Stimulated activated CD4-positive, alpha-beta T cell treated with anti-CD3 and anti-CD28 coated beads, TNF-alpha, amount 100 ng/mL, for 48 hours (primary cell): ENCODE results near the gene TMEM250.

Experiments
- DNase-seq, 3 donors: peaks; one replicate each; pipeline ENCODE4 v3.0.0-alpha.2; 2020; ENCODE audit warnings: low read depth in 3 of 3

The TMEM250 gene

GRCh38 chr9:136082496-136083361, 35.9 kb downstream of the TMEM250 start:
- DNase-seq = no peak

DNA sequence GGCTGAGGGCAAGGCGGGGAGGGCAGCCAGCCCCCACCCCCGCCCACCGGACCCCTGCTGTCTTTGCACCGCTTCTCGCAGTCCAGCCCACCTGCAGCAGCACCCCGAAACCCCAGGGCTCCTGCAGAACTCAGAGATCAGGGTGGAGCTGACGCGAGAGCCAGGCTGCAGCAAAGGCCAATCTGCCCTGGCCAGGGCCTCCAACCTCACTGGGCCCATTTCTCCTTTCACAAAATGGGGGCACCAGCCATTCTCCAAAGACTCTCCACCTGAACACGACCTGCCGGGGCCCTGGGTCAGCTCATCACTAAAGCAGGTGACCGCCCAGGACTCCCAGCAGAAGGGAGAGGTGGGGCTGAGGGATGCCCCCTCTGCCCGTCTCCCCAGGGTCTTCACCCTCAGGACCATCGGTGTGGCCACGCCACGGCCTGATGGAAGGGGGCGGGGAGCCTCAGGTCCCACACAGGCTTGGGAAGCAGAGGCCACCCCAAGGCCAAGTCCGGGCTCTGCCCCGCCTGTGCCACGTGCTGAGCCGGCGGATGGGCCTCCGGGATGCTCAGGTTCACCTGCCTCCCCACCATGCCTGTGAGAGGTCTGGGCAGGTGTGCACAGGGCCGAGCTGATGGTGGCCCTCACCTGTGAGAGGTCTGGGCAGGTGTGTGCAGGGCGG, 36.7 kb downstream of the TMEM250 start:
- DNase-seq = no peak

DNA sequence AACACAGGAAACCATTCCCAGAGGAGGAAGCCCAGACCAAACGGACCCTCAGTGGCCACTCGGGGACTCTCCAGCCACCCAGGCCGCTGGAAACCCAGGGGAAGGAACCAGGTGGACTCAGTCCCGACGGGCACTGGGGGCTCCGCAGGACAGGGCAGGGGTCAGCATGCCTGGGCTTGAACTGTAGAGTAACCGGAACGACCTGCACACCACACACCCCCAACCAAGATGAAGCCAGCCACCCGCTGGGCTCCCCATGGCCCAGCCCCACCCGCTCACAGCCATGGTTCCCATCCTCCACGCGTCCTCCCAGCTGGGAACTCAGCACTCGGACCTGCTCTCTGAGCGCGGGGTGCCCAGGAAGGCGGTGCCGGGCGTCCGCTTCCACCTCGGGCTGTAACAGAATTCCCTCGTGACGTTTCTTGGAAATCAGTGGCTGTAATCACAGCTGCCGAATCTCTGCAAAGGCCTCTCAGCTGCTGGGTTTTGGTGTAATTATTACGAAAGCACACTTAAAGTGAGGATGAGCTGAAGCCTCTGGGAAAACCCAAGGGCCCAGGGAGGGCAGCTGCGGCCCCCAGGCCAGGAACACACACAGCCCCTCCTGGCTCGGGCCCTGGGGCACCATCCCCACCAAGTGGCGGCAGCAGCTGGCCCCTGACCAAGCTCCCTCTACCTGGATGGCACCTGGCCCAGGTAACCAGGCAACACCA, 37.4 kb downstream of the TMEM250 start:
- no peak for DNase-seq

DNA sequence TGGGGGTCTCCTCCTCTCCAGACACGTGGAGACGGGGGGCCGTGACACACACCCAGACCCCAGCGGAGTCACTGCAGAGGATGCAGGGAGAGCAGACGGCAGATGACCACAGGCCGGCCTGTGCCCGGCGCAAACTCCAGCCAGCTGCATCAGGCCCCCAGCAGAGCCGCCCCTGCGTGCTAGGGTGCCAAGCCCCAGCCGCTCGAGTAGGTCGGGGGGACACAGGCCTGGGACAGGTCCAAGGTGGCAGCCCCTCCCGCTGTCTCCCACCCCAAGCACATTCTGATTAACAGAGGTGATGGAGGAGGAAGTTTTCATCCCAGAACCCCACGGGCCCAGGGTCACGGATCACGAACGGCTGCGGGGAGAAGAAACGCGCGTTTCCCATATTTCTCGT, 38.0 kb downstream of the TMEM250 start:
- DNase-seq = no peak

DNA sequence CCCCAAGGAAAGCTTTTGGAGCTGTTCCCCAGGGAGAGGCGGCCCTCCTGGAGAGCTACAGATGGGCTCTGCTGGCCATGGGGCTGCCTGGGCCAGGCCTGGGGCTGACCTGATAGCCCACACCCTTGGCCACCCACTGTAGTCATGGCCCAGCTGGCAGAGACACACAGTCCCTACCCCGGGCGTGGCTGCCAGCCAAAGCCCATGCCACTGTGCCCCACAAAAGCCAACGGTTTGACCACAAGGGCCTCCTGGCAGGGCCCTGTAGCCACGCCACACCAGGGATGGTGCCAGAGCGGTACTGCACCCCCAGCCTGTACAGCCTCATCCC, 38.8 kb downstream of the TMEM250 start:
- no peak for DNase-seq

DNA sequence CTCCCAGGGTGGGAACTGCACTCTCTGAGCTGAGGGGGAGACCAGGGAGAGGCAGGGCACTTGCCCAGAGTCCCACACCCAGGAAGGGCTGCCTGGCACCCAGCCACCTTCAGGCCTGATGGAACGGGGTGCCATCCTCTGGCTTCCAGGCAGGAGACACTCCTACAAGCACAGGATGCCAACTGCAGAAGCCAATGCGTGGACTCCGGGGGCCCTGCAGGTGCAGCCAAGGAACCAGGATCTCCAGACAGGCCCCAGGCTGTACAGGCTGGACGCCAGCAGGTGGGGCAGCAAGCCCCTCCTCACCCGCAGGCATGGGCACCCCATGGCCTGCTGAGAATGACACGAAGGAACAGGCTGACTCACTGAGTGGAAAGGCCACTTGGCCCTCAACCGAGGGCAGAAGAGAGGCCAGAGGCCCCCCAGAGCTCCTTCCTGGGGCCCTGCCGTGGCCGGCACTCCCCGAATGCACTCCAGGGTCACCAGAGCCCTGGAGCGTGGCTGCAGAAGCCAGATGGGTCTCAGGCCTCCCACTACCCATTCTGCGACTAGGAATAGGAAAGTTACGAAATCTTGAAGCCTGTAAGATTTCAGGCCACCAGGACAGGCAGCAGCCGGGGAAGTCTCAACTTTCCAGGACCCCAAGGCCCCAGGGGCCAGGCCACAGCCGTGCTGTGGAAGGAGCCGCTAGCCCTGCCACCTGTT, 39.3 kb downstream of the TMEM250 start:
- DNase-seq = no peak

GRCh38 chr9:136078498-136079011, 40.1 kb downstream of the TMEM250 start:
- DNase-seq = no peak

DNA sequence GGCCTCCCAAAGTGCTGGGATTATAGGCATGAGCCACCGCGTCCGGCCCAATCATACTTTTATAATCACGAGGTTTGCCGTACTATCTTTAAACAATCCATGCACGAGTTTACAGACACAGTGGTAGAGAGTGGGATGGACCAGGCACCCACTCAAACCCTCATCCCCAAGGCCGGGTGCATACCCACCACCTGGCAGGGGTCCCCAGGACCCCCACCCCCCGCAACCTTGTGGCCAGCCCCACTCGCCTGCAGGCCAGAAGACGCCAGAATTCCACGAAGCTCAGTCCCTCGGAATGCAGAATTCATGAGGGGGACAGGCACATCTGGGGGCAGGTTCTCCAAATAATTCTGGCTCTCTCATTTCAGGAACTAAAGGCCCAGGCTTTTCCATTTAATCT, 40.7 kb downstream of the TMEM250 start:
- no peak for DNase-seq

GRCh38 chr9:136077491-136077890, 41.2 kb downstream of the TMEM250 start:
- DNase-seq = no peak

DNA sequence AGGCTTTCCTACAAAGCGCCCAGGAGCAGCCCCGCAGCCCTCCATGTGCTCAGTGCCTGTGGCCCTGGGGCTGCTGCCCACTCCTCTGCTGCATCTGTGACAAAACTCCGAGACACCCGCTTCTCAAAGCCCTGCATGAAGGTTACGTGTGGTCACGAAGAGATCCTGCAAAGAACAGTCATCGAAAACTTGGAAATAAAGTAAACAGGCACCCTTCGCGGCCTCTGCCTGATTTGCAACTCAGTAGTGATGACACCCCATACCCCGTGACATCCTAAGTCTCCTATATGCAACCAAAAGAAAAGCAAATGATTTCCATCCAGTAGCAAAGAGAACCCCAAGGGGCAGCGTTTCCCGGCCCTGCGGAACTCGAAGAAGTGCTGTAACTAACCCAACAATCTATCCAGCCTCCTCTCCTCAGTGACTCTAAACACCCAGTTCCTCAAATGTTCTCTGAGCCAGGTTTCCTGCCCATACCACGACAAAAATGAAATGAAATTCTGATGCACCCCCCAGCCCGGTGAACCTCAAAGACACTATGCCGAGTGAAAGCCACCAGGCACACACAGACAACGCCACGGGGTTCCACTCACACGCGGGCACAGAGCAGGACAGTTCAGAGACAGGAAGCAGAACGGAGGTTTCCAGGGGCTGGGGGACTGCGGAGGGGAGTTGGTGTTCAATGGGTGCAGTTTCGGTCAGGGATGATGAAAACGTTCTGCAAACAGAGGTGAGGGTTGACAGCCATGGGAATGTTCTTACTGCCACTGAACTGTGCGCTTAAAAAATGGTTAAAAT, 42.6 kb downstream of the TMEM250 start:
- DNase-seq = no peak

- DNase-seq = no peak
Observed at GRCh38 chr9:136075134-136075841, 43.4 kb downstream of the TMEM250 start.

DNA sequence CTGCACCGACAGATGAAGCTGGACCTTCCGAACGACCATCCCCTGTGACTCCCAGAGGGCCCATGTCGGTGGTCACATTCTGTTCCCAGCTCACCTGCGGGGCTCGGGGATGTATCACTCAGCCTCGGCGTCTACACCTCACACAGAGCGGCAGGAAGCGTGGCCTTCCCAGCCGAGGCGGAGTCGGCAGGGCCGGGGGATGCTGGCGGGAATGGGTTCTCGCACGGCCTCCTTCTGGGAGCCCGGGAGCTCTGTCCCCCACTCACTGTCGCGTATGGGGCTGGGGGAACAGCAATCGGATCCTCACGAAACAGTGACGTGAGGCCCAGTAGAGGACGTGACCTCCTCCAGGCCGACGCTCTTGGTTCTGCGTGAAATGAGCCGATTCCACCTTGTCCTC, 44.0 kb downstream of the TMEM250 start:
- DNase-seq = no peak
